HepG2 (cell line): ENCODE results near the gene ATP23. TPM values are rescaled to one million over a fixed set of nuclear protein-coding genes. Genes with fewer than 3 reads are reported as not detected.

Experiments
- BORCS8-MEF2B ChIP-seq: sonication (generic); formaldehyde crosslinking; IDR thresholded peaks from 2 replicates; pipeline ENCODE4 v1.8.0; 2022; ENCODE audit warnings: mild to moderate bottlenecking, missing genetic modification reagents
- FOXJ3 ChIP-seq: sonication (generic); formaldehyde crosslinking; IDR thresholded peaks from 2 replicates; pipeline ENCODE4 v1.4.0; 2020; ENCODE audit warnings: missing genetic modification reagents, mild to moderate bottlenecking, borderline replicate concordance
- FOXP1 ChIP-seq, 2 experiments: fragments of 450-650 bp in 1 of 2; IDR thresholded peaks; 2 replicates each; pipeline ENCODE4 v1.6.1; 2017 to 2018; ENCODE audit warnings: antibody characterized with exemption in 1 of 2
- GATAD1 ChIP-seq: IDR thresholded peaks from 2 replicates; pipeline ENCODE4 v1.6.1; 2016; ENCODE audit warnings: missing genetic modification reagents, missing compliant biosample characterization
- KDM3A ChIP-seq: IDR thresholded peaks from 2 replicates; pipeline ENCODE4 v1.6.1; 2018; ENCODE audit warnings: low read depth, missing compliant biosample characterization
- KLF9 ChIP-seq: IDR thresholded peaks from 2 replicates; pipeline ENCODE4 v1.6.1; 2016; ENCODE audit warnings: low read depth
- KMT2A ChIP-seq: sonication (generic); formaldehyde crosslinking; IDR thresholded peaks from 2 replicates; pipeline ENCODE4 v1.4.0; 2020; ENCODE audit warnings: missing genetic modification reagents
- LCORL ChIP-seq, 2 experiments: fragments of 450-650 bp in 1 of 2; sonication (generic) in 1 of 2; formaldehyde crosslinking in 1 of 2; IDR thresholded peaks; 2 replicates each; pipeline versions ENCODE4 v1.5.0 to v1.6.1; 2017 to 2020; ENCODE audit warnings: antibody characterized with exemption in 1 of 2, missing genetic modification reagents in 1 of 2
- NBN ChIP-seq: fragments of 450-650 bp; conservative IDR thresholded peaks from 2 replicates; pipeline ENCODE4 v1.6.1; 2017
- NFIC ChIP-seq: IDR thresholded peaks from 2 replicates; pipeline ENCODE4 v1.6.1; 2012; ENCODE audit warnings: mild to moderate bottlenecking, low read length, inconsistent platforms
- NFKBIZ ChIP-seq: IDR thresholded peaks from 2 replicates; pipeline ENCODE4 v1.6.1; 2018; ENCODE audit warnings: missing genetic modification reagents, missing compliant biosample characterization
- NFRKB ChIP-seq: fragments of 450-650 bp; IDR thresholded peaks from 2 replicates; pipeline ENCODE4 v1.6.1; 2017
- NFYC ChIP-seq: IDR thresholded peaks from 2 replicates; pipeline ENCODE4 v1.6.1; 2016; ENCODE audit warnings: missing genetic modification reagents, missing compliant biosample characterization
- POGZ ChIP-seq: sonication (generic); formaldehyde crosslinking; IDR thresholded peaks from 2 replicates; pipeline ENCODE4 v1.4.0; 2020; ENCODE audit warnings: mild to moderate bottlenecking, missing genetic modification reagents
- REPIN1 ChIP-seq: sonication (generic); formaldehyde crosslinking; IDR thresholded peaks from 2 replicates; pipeline ENCODE4 v1.8.0; 2022; ENCODE audit warnings: missing genetic modification reagents, low read depth, mild to moderate bottlenecking, borderline replicate concordance
- RORA ChIP-seq: sonication (generic); formaldehyde crosslinking; IDR thresholded peaks from 2 replicates; pipeline ENCODE4 v1.5.0; 2020; ENCODE audit warnings: mild to moderate bottlenecking, missing genetic modification reagents, moderate library complexity
- SP5 ChIP-seq: IDR thresholded peaks from 2 replicates; pipeline ENCODE4 v1.6.1; 2016; ENCODE audit warnings: low read depth, borderline replicate concordance
- SUZ12 ChIP-seq: fragments of 150-350 bp; IDR thresholded peaks from 2 replicates; pipeline ENCODE4 v1.6.1; 2014; ENCODE audit warnings: low read depth, low read length
- ZBTB38 ChIP-seq: sonication (generic); formaldehyde crosslinking; IDR thresholded peaks from 2 replicates; pipeline ENCODE4 v1.5.1; 2020; ENCODE audit warnings: mild to moderate bottlenecking, missing genetic modification reagents
- ZNF143 ChIP-seq: sonication (generic); formaldehyde crosslinking; IDR thresholded peaks from 2 replicates; pipeline ENCODE4 v1.4.0; 2020; ENCODE audit warnings: missing genetic modification reagents
- ZNF18 ChIP-seq: sonication (generic); formaldehyde crosslinking; IDR thresholded peaks from 2 replicates; pipeline ENCODE4 v1.8.0; 2022; ENCODE audit warnings: mild to moderate bottlenecking, missing genetic modification reagents; ENCODE audit not compliant: insufficient replicate concordance
- ZNF232 ChIP-seq: sonication (generic); formaldehyde crosslinking; IDR thresholded peaks from 2 replicates; pipeline ENCODE4 v1.4.0; 2020; ENCODE audit warnings: missing genetic modification reagents, borderline replicate concordance
- ZNF329 ChIP-seq: sonication (generic); formaldehyde crosslinking; IDR thresholded peaks from 2 replicates; pipeline ENCODE4 v1.9.0; 2021; ENCODE audit warnings: low read depth, mild to moderate bottlenecking, missing genetic modification reagents
- ZNF33B ChIP-seq: sonication (generic); formaldehyde crosslinking; IDR thresholded peaks from 2 replicates; pipeline ENCODE4 v1.5.1; 2020; ENCODE audit warnings: mild to moderate bottlenecking, missing genetic modification reagents
- ZNF383 ChIP-seq: sonication (generic); formaldehyde crosslinking; IDR thresholded peaks from 2 replicates; pipeline ENCODE4 v1.4.0; 2020; ENCODE audit warnings: missing genetic modification reagents, mild to moderate bottlenecking, borderline replicate concordance
- ZNF563 ChIP-seq: sonication (generic); formaldehyde crosslinking; IDR thresholded peaks from 2 replicates; pipeline ENCODE4 v1.8.0; 2022; ENCODE audit warnings: mild to moderate bottlenecking, moderate library complexity, missing genetic modification reagents
- polyA plus RNA-seq, 8 experiments: library from polyadenylated mRNA; depleted of rRNA in 3 of 8; stranded (reverse) in 7 of 8; unstranded in 1 of 8; fragments of >200 nt; fragmentation: Illumina TruSeq in 4 of 8; extraction: Trizol in 4 of 8; gene quantifications; 2 replicates each; pipeline versions ENCODE4 v1.2.1 to v1.2.3, GENCODE V29; 2011 to 2016; ENCODE audit warnings: low read depth in 4 of 8, missing spikeins in 1 of 8, mixed read lengths in 1 of 8; ENCODE audit not compliant: insufficient read depth in 1 of 8
- total RNA-seq, 5 experiments: library from RNA; depleted of rRNA; stranded (reverse); fragments of >200 nt; fragmentation: Illumina TruSeq; extraction: Trizol; gene quantifications; 2 replicates each; pipeline ENCODE4 v1.2.3, GENCODE V29; 2016; ENCODE audit warnings: low read depth in 1 of 5
- TF ChIP-seq, protein P1 (sequence below): sonication (generic); formaldehyde crosslinking; IDR thresholded peaks from 2 replicates; pipeline ENCODE4 v1.8.1; 2022; ENCODE audit warnings: low read depth, mild to moderate bottlenecking, missing genetic modification reagents
- TF ChIP-seq, protein P2 (sequence below): IDR thresholded peaks from 2 replicates; pipeline ENCODE4 v1.6.1; 2016; ENCODE audit warnings: control low read depth

ATP23 gene
- total and polyA plus RNA-seq, 2 of the 13 experiments (the other 11 are each of a cell fraction or from before 2014, with no cell fraction given): 12.1 to 14.7 TPM

- TF ChIP-seq ZNF383 (CRISPR knock-in tag): no peak
- TF ChIP-seq NBN: no peak
- no peak for TF ChIP-seq FOXP1 (IDR thresholded peaks at IDR 0.05)
- TF ChIP-seq FOXP1 (CRISPR knock-in tag; IDR thresholded peaks at IDR 0.05): no peak
- TF ChIP-seq NFYC (CRISPR knock-in tag): no peak
- peak; percentile 30; the same call in 1 of the 2 replicates for TF ChIP-seq ZBTB38
- TF ChIP-seq NFIC: no peak
- TF ChIP-seq, protein P1, sequence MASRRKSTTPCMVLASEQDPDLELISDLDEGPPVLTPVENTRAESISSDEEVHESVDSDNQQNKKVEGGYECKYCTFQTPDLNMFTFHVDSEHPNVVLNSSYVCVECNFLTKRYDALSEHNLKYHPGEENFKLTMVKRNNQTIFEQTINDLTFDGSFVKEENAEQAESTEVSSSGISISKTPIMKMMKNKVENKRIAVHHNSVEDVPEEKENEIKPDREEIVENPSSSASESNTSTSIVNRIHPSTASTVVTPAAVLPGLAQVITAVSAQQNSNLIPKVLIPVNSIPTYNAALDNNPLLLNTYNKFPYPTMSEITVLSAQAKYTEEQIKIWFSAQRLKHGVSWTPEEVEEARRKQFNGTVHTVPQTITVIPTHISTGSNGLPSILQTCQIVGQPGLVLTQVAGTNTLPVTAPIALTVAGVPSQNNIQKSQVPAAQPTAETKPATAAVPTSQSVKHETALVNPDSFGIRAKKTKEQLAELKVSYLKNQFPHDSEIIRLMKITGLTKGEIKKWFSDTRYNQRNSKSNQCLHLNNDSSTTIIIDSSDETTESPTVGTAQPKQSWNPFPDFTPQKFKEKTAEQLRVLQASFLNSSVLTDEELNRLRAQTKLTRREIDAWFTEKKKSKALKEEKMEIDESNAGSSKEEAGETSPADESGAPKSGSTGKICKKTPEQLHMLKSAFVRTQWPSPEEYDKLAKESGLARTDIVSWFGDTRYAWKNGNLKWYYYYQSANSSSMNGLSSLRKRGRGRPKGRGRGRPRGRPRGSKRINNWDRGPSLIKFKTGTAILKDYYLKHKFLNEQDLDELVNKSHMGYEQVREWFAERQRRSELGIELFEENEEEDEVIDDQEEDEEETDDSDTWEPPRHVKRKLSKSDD (CRISPR knock-in tag): no peak
- TF ChIP-seq NFRKB: no peak
- no peak for TF ChIP-seq ZNF18 (CRISPR knock-in tag)
- TF ChIP-seq POGZ (CRISPR knock-in tag): peak; percentile 72
- no peak for TF ChIP-seq RORA
- no peak for TF ChIP-seq SUZ12
- 0 out of 2 replicates have a peak, but pooled peaks have one; percentile 54 for TF ChIP-seq ZNF33B (CRISPR knock-in tag)
- TF ChIP-seq KMT2A (CRISPR knock-in tag): peak; percentile 54; the same call in 1 of the 2 replicates
- TF ChIP-seq LCORL (IDR thresholded peaks at IDR 0.05): no peak
- peak; percentile 48; the same call in 1 of the 2 replicates for TF ChIP-seq LCORL (CRISPR knock-in tag; IDR thresholded peaks at IDR 0.05)
- TF ChIP-seq KDM3A (CRISPR knock-in tag): no peak
- TF ChIP-seq GATAD1 (CRISPR knock-in tag): peak; percentile 58; the same call in 1 of the 2 replicates
- TF ChIP-seq REPIN1 (CRISPR knock-in tag): peak; percentile 60; the same call in 1 of the 2 replicates
- no peak; the same call in none of the 2 replicates for TF ChIP-seq SP5 (CRISPR knock-in tag)
- no peak for TF ChIP-seq NFKBIZ (CRISPR knock-in tag)
- TF ChIP-seq FOXJ3: no peak
- TF ChIP-seq KLF9: no peak; the same call in 1 of the 2 replicates
- TF ChIP-seq ZNF232 (CRISPR knock-in tag): no peak; the same call in 1 of the 2 replicates
- TF ChIP-seq BORCS8-MEF2B (CRISPR knock-in tag): peak; percentile 76; the same call in 1 of the 2 replicates
- TF ChIP-seq ZNF329 (CRISPR knock-in tag): no peak
- no peak for TF ChIP-seq ZNF563 (CRISPR knock-in tag)
- TF ChIP-seq, protein P2, sequence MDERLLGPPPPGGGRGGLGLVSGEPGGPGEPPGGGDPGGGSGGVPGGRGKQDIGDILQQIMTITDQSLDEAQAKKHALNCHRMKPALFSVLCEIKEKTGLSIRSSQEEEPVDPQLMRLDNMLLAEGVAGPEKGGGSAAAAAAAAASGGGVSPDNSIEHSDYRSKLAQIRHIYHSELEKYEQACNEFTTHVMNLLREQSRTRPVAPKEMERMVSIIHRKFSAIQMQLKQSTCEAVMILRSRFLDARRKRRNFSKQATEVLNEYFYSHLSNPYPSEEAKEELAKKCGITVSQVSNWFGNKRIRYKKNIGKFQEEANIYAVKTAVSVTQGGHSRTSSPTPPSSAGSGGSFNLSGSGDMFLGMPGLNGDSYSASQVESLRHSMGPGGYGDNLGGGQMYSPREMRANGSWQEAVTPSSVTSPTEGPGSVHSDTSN (CRISPR knock-in tag): no peak
- no peak for TF ChIP-seq ZNF143 (CRISPR knock-in tag)
Measured at GRCh38 chr12:57941165-57941894, at the start of gene ATP23 (continued).
